GM19452 (cell line): ENCODE results near the gene RAET1E.
A peak's percentile ranks its signal among the peaks of the same experiment; 100 is the strongest.
"Not testable (repeated sequence)": the region's sequence is repeated elsewhere in the genome, so short reads cannot be mapped to it uniquely, and the experiment has no call there.

ENCODE experiments used
- ATAC-seq: cut with Tn5 transposase; IDR thresholded peaks from one replicate; pipeline ENCODE4 v1.9.1; 2021; ENCODE audit not compliant: unreplicated experiment

RAET1E gene

GRCh38 chr6:149897855-149898744 lies at the start of gene RAET1E:
TSS of gene RAET1E (minus strand) at chr6:149898113. CDS start at chr6:149890901, 7,212 bp downstream.
- no peak for ATAC-seq

- not testable (repeated sequence) for ATAC-seq
Measured at GRCh38 chr6:149947533-149947932, 49.6 kb upstream of the RAET1E start.

- not testable (repeated sequence) for ATAC-seq
Measured at GRCh38 chr6:149946631-149947030, 48.7 kb upstream of the RAET1E start.

- not testable (repeated sequence) for ATAC-seq
Measured at GRCh38 chr6:149945276-149945675, 47.4 kb upstream of the RAET1E start.

GRCh38 chr6:149943321-149943720 lies 45.4 kb upstream of the RAET1E start:
- ATAC-seq = not testable (repeated sequence)

- ATAC-seq = no peak
Measured at GRCh38 chr6:149942461-149942829, 44.5 kb upstream of the RAET1E start.

- ATAC-seq = no peak
Measured at GRCh38 chr6:149941583-149942460, 43.9 kb upstream of the RAET1E start, which contains the start of gene ULBP2. TSS of gene ULBP2 (plus strand) at chr6:149942014. CDS start at chr6:149942073, 59 bp downstream.

- no peak for ATAC-seq
Measured at GRCh38 chr6:149940672-149940982, 42.7 kb upstream of the RAET1E start.

- ATAC-seq = no peak
Measured at GRCh38 chr6:149939909-149940671, 42.2 kb upstream of the RAET1E start.

- no peak for ATAC-seq
Measured at GRCh38 chr6:149939356-149939648, 41.4 kb upstream of the RAET1E start.

- ATAC-seq = peak; percentile 77
Measured at GRCh38 chr6:149938571-149939355, 40.9 kb upstream of the RAET1E start.

- ATAC-seq = not testable (repeated sequence)
Measured at GRCh38 chr6:149938013-149938570, 40.2 kb upstream of the RAET1E start.

- no peak for ATAC-seq
Measured at GRCh38 chr6:149936743-149937142, 38.8 kb upstream of the RAET1E start.

GRCh38 chr6:149935668-149936067 lies 37.8 kb upstream of the RAET1E start:
- ATAC-seq = no peak

GRCh38 chr6:149935246-149935645 lies 37.3 kb upstream of the RAET1E start:
- ATAC-seq = no peak

GRCh38 chr6:149934249-149935156 lies 36.6 kb upstream of the RAET1E start:
- no peak for ATAC-seq

GRCh38 chr6:149933461-149933860 lies 35.5 kb upstream of the RAET1E start:
- ATAC-seq = no peak

GRCh38 chr6:149933036-149933435 lies 35.1 kb upstream of the RAET1E start:
- no peak for ATAC-seq

- ATAC-seq = no peak
Measured at GRCh38 chr6:149931501-149931900, 33.6 kb upstream of the RAET1E start.
